ENCODE results near the gene NTRK2. TPM values are rescaled to one million over a fixed set of nuclear protein-coding genes. Genes with fewer than 3 reads are reported as not detected.

NTRK2 gene
- total and polyA plus RNA-seq, 10 of the 15 experiments (the other 5 are each of a cell fraction or from before 2014, with no cell fraction given): 0.42 to 4.6 (median 0.65) TPM

DNA sequence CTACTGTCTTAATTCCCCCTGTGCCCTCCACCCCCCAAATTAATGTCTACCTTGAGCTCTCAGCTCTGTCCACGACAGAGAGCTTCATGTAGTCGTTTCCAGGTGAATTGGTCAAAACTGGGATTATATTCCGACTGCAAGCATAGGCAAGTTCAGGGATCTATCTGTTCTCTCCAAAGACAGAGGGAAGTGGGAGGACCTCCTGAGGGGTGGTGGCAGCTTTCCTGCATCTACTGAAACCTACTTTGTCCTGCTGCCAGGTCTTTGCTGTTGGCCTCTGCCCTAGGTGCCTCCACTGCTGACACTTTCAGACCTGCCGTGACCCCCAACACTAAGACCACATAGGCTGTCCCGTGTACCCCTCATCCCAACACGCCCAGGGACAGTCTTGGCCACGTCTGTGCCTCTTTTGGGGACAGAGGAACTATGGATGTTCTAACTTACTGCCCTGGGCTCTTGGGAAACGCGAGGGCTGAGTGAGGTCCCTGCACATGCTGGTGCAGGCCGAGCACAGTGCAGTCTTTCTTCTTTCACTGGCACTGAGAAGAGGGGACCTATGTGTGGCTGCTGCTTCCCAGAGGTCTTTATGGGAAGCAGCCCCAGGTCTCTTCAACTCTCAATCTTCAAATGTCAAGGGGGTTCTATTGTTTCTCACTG is 125.6 kb downstream of the NTRK2 start:
- H3K27me3 ChIP-seq (replicated peaks in 1 of 2; ENCODE audit: control insufficient read depth in 2 of 2, insufficient read depth in 2 of 2, low read length in 1 of 2): no peaks in the 10 kb centered on the region
- ChIA-PET SMC1A (ENCODE audit: uncharacterized antibody, unreplicated experiment) (interaction anchor here (0.7 to 2.2 kb wide), 5 partner anchors 13 to 47 kb away, joined by 3 to 8 read pairs (median 3); no protein-coding TSS in a partner anchor), RAD21 (ENCODE audit: unreplicated experiment) (interaction anchor here (2.9 kb wide), 1 partner anchor 97 kb away, joined by 6 read pairs; no protein-coding TSS in a partner anchor), CTCF (interaction anchor here (1.2 to 8.4 kb wide), 4 partner anchors 15 to 100 kb away, joined by 3 to 60 read pairs (median 8); no protein-coding TSS in a partner anchor), POLR2A (no interaction called here)
- H2AFZ ChIP-seq (ENCODE audit: control insufficient read depth, low read depth, low read length): no peak overlapping the region
- no peak for FAIRE-seq
- no peaks in the 10 kb centered on the region for H3K79me2 ChIP-seq (ENCODE audit: control insufficient read depth, insufficient read depth, low read length)
- H3K4me3 ChIP-seq: no peak overlapping the region
- no peak overlapping the region for H3K27ac ChIP-seq (ENCODE audit: control insufficient read depth, insufficient read depth)
- in situ Hi-C loops (cut with MboI): no loop called here
- no peak for ATAC-seq
- WGBS (ENCODE audit: insufficient coverage, insufficient replicate concordance, low lambda C conversion rate, missing lambda C conversion rate): 8% methylated on average over 10 of the region's 10 CpGs
- no peaks in the 10 kb centered on the region; the same call in 2 of the 3 replicates for H3K9me3 ChIP-seq (replicated peaks; ENCODE audit: control insufficient read depth, insufficient read depth, low read length)
- no peak overlapping the region for H3K9ac ChIP-seq (ENCODE audit: control insufficient read depth, insufficient read depth, low read length)
- BruUV-seq (replicated peaks): no TSS peak
- no peak for DNase-seq (ENCODE audit: low read depth, low spot score)
- H3K4me1 ChIP-seq (ENCODE audit: control insufficient read depth, insufficient read depth, low read length): no peaks in the 10 kb centered on the region
- intact Hi-C loops (cut with micrococcal nuclease; ENCODE audit: unreplicated experiment): no loop called here
- H3K36me3 ChIP-seq (ENCODE audit: control insufficient read depth in 2 of 2, insufficient read depth in 2 of 2, low read length in 1 of 2): no peaks in the 10 kb centered on the region
- TF ChIP-seq POU2F2 (IDR thresholded peaks at IDR 0.05; ENCODE audit: borderline replicate concordance, low read depth, low read length): no peak
- TF ChIP-seq SMARCA5 (IDR thresholded peaks at IDR 0.05): no peak
- no peak for TF ChIP-seq IRF4 (IDR thresholded peaks at IDR 0.05; ENCODE audit: low read depth, low read length)
- no peak for TF ChIP-seq TCF3 (IDR thresholded peaks at IDR 0.05; ENCODE audit: borderline replicate concordance, insufficient read depth, low read depth, low read length)
- TF ChIP-seq, protein P1, sequence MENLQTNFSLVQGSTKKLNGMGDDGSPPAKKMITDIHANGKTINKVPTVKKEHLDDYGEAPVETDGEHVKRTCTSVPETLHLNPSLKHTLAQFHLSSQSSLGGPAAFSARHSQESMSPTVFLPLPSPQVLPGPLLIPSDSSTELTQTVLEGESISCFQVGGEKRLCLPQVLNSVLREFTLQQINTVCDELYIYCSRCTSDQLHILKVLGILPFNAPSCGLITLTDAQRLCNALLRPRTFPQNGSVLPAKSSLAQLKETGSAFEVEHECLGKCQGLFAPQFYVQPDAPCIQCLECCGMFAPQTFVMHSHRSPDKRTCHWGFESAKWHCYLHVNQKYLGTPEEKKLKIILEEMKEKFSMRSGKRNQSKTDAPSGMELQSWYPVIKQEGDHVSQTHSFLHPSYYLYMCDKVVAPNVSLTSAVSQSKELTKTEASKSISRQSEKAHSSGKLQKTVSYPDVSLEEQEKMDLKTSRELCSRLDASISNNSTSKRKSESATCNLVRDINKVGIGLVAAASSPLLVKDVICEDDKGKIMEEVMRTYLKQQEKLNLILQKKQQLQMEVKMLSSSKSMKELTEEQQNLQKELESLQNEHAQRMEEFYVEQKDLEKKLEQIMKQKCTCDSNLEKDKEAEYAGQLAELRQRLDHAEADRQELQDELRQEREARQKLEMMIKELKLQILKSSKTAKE (IDR thresholded peaks at IDR 0.05; ENCODE audit: low read depth, poor library complexity, severe bottlenecking): no peak
- H4K20me1 ChIP-seq (ENCODE audit: control insufficient read depth, insufficient read depth): no peaks in the 10 kb centered on the region
- no peak overlapping the region for H3K4me2 ChIP-seq (ENCODE audit: control insufficient read depth, insufficient read depth)
